ENCODE data around the gene WNT6.

GRCh38 chr2:218822622-218823021, 37.0 kb upstream of the WNT6 start:
- TF ChIP-seq EZH2 (IDR thresholded peaks at IDR 0.05; ENCODE audit: insufficient read depth, poor library complexity, severe bottlenecking) (no peak), EZH2phosphoT487 (IDR thresholded peaks at IDR 0.05; ENCODE audit: insufficient read depth, low read depth) (no peak)
